ENCODE measurements around the gene PLEKHJ1. TPM values are rescaled to one million over a fixed set of nuclear protein-coding genes. Genes with fewer than 3 reads are reported as not detected.

PLEKHJ1 gene
- total and polyA plus RNA-seq, 9 of the 15 experiments (the other 6 are each of a cell fraction or from before 2014, with no cell fraction given), result 1.5 to 188 (median 63.9) TPM

GRCh38 chr19:2236314-2237050 is at the start of gene PLEKHJ1, which contains the start of gene SF3A2 (continued):
- TF ChIP-seq TCF15 (CRISPR knock-in tag; IDR thresholded peaks at IDR 0.05) (no peak), ZKSCAN1 (IDR thresholded peaks at IDR 0.05; ENCODE audit: low read depth, low read length) (peak; percentile 63; the same call in 1 of the 2 replicates), ZFP1 (CRISPR knock-in tag; IDR thresholded peaks at IDR 0.05) (no peak), SPI1 (IDR thresholded peaks at IDR 0.05; ENCODE audit: borderline replicate concordance, low read depth, low read length) (peak; percentile 33; the same call in 1 of the 2 replicates), EP400 (IDR thresholded peaks at IDR 0.05) (peak; percentile 98), ZNF518B (CRISPR knock-in tag; IDR thresholded peaks at IDR 0.05) (no peak), NCOA4 (IDR thresholded peaks at IDR 0.05; ENCODE audit: partially characterized antibody) (no peak), ZNF778 (CRISPR knock-in tag; IDR thresholded peaks at IDR 0.05) (no peak), FOXK1 (CRISPR knock-in tag; IDR thresholded peaks at IDR 0.05; ENCODE audit: borderline replicate concordance) (0 out of 2 replicates have a peak, but pooled peaks have one; percentile 38)
- TF ChIP-seq, protein P1, sequence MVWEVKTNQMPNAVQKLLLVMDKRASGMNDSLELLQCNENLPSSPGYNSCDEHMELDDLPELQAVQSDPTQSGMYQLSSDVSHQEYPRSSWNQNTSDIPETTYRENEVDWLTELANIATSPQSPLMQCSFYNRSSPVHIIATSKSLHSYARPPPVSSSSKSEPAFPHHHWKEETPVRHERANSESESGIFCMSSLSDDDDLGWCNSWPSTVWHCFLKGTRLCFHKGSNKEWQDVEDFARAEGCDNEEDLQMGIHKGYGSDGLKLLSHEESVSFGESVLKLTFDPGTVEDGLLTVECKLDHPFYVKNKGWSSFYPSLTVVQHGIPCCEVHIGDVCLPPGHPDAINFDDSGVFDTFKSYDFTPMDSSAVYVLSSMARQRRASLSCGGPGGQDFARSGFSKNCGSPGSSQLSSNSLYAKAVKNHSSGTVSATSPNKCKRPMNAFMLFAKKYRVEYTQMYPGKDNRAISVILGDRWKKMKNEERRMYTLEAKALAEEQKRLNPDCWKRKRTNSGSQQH (CRISPR knock-in tag; IDR thresholded peaks at IDR 0.05), result 0 out of 2 replicates have a peak, but pooled peaks have one; percentile 28
- TF ChIP-seq, protein P2, sequence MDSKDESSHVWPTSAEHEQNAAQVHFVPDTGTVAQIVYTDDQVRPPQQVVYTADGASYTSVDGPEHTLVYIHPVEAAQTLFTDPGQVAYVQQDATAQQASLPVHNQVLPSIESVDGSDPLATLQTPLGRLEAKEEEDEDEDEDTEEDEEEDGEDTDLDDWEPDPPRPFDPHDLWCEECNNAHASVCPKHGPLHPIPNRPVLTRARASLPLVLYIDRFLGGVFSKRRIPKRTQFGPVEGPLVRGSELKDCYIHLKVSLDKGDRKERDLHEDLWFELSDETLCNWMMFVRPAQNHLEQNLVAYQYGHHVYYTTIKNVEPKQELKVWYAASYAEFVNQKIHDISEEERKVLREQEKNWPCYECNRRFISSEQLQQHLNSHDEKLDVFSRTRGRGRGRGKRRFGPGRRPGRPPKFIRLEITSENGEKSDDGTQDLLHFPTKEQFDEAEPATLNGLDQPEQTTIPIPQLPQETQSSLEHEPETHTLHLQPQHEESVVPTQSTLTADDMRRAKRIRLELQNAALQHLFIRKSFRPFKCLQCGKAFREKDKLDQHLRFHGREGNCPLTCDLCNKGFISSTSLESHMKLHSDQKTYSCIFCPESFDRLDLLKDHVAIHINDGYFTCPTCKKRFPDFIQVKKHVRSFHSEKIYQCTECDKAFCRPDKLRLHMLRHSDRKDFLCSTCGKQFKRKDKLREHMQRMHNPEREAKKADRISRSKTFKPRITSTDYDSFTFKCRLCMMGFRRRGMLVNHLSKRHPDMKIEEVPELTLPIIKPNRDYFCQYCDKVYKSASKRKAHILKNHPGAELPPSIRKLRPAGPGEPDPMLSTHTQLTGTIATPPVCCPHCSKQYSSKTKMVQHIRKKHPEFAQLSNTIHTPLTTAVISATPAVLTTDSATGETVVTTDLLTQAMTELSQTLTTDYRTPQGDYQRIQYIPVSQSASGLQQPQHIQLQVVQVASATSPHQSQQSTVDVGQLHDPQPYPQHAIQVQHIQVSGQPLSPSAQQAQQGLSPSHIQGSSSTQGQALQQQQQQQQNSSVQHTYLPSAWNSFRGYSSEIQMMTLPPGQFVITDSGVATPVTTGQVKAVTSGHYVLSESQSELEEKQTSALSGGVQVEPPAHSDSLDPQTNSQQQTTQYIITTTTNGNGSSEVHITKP (IDR thresholded peaks at IDR 0.05; ENCODE audit: partially characterized antibody), result peak; percentile 46
- TF ChIP-seq, protein P3, sequence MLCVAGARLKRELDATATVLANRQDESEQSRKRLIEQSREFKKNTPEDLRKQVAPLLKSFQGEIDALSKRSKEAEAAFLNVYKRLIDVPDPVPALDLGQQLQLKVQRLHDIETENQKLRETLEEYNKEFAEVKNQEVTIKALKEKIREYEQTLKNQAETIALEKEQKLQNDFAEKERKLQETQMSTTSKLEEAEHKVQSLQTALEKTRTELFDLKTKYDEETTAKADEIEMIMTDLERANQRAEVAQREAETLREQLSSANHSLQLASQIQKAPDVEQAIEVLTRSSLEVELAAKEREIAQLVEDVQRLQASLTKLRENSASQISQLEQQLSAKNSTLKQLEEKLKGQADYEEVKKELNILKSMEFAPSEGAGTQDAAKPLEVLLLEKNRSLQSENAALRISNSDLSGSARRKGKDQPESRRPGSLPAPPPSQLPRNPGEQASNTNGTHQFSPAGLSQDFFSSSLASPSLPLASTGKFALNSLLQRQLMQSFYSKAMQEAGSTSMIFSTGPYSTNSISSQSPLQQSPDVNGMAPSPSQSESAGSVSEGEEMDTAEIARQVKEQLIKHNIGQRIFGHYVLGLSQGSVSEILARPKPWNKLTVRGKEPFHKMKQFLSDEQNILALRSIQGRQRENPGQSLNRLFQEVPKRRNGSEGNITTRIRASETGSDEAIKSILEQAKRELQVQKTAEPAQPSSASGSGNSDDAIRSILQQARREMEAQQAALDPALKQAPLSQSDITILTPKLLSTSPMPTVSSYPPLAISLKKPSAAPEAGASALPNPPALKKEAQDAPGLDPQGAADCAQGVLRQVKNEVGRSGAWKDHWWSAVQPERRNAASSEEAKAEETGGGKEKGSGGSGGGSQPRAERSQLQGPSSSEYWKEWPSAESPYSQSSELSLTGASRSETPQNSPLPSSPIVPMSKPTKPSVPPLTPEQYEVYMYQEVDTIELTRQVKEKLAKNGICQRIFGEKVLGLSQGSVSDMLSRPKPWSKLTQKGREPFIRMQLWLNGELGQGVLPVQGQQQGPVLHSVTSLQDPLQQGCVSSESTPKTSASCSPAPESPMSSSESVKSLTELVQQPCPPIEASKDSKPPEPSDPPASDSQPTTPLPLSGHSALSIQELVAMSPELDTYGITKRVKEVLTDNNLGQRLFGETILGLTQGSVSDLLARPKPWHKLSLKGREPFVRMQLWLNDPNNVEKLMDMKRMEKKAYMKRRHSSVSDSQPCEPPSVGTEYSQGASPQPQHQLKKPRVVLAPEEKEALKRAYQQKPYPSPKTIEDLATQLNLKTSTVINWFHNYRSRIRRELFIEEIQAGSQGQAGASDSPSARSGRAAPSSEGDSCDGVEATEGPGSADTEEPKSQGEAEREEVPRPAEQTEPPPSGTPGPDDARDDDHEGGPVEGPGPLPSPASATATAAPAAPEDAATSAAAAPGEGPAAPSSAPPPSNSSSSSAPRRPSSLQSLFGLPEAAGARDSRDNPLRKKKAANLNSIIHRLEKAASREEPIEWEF (CRISPR knock-in tag; IDR thresholded peaks at IDR 0.05), result peak; percentile 46; the same call in 1 of the 2 replicates

Data from K562 (cell line).